ENCODE data around the gene NEDD9.

DNA sequence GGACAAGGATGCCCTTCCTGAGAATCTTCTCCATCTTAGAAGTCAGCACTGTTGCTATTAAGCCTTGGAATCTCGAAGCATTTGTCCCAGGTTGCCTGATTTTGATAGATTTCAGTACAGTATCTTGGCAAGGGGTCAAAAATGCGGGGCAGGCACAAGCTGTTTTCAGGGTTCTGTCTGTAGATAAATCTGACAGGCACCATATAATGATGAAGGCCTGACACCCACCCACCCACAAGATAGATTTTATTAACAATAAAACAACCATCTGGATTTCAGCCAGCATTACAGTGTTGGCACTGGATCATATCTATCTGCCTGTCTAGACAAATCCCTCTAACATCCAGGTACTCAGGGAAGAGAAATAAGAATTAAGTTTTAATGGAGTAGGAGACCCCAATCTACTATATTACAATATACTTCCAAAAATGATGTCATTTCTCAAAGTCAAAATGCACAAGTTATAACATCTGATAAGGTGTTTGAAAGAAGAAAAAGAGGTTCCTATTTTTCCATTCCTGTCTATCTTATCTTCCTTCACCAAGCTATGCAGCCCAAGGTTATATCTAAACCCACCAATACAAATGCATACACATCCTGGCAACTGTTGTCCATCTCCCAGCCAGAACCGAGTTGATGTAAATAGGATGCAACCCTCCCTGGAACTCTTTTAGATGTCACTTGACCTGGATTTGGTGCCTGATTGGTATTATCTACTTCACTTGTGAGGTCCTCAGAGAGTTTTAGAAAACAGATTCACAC lies 10.7 kb downstream of the NEDD9 start:
- TF ChIP-seq, protein P1, sequence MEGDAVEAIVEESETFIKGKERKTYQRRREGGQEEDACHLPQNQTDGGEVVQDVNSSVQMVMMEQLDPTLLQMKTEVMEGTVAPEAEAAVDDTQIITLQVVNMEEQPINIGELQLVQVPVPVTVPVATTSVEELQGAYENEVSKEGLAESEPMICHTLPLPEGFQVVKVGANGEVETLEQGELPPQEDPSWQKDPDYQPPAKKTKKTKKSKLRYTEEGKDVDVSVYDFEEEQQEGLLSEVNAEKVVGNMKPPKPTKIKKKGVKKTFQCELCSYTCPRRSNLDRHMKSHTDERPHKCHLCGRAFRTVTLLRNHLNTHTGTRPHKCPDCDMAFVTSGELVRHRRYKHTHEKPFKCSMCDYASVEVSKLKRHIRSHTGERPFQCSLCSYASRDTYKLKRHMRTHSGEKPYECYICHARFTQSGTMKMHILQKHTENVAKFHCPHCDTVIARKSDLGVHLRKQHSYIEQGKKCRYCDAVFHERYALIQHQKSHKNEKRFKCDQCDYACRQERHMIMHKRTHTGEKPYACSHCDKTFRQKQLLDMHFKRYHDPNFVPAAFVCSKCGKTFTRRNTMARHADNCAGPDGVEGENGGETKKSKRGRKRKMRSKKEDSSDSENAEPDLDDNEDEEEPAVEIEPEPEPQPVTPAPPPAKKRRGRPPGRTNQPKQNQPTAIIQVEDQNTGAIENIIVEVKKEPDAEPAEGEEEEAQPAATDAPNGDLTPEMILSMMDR (conservative IDR thresholded peaks at IDR 0.05; ENCODE audit: low read depth in 2 of 2) = no peak
- TF ChIP-seq REST (IDR thresholded peaks at IDR 0.05; ENCODE audit: unreplicated experiment) = no peak
- no peak for TF ChIP-seq POLR2AphosphoS5 (IDR thresholded peaks at IDR 0.05; ENCODE audit: low read depth)
- TF ChIP-seq EZH2 (IDR thresholded peaks at IDR 0.05; ENCODE audit: low read depth, unreplicated experiment) = no peak
- TF ChIP-seq NANOG (IDR thresholded peaks at IDR 0.05; ENCODE audit: borderline replicate concordance) = no peak
- TF ChIP-seq, protein P2, sequence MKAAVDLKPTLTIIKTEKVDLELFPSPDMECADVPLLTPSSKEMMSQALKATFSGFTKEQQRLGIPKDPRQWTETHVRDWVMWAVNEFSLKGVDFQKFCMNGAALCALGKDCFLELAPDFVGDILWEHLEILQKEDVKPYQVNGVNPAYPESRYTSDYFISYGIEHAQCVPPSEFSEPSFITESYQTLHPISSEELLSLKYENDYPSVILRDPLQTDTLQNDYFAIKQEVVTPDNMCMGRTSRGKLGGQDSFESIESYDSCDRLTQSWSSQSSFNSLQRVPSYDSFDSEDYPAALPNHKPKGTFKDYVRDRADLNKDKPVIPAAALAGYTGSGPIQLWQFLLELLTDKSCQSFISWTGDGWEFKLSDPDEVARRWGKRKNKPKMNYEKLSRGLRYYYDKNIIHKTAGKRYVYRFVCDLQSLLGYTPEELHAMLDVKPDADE (IDR thresholded peaks at IDR 0.05) = no peak
- no peak for TF ChIP-seq JUNB (IDR thresholded peaks at IDR 0.05; ENCODE audit: unreplicated experiment)

Data from GM23338 (cell line).